ENCODE results near the gene SETD3.

The SETD3 gene

DNA sequence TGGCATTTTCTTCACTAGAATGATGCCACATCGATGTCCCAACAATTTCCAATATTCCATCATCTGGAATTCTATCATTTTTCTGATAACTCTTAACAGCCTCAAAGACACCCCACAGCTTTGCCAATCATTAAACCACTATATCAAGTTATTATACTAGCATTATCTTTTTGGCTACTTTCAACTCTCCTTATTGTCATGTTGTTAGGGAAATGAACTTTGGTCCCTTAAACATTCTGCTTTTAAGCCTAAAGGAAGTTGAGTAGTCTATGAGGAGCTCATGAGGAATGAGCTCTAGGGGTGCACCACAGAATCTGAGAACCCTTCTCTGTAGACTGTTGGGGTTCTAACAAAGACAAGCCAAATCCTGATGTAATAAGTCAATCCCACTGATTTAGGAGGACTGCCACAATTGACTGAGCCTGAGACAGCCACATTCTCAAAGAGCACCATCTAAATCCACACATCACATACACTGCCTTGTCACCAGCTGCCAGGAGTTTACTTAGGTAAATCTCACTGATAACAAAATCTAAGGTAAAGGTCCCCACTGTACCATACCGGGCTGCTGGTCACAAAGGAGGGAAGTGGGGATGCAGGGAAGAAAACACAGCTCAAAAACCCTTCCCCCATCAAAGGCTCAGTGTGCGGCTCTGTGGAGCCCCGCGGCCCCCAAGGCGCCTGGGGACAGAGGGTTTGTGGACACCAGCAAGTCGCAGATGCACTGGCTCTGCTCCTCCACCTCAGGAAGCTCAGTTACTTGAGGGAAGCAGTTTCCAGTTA, 58.2 kb downstream of the SETD3 start:
- no peak for DNase-seq (ENCODE audit: low read depth)

DNA sequence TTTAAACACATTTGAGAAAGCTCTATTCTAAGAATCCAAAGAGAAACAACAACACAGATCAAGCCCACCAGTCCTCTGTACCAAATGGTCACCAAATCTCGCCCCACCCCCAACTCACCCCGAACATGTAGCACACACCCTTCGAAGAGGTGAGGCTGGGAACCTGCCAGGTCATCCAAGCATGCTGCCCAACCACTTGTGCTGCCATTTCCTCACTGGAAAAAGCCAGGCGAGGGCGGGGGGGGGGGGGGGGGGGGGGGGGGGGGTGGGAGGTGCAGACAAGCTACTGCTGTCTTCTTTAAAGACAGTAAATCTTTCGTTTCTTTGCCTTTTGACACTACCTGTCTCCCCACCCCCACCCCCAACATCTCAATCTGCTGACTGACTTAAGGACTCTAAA, 59.9 kb downstream of the SETD3 start:
- no peak for DNase-seq (ENCODE audit: low read depth)

DNA sequence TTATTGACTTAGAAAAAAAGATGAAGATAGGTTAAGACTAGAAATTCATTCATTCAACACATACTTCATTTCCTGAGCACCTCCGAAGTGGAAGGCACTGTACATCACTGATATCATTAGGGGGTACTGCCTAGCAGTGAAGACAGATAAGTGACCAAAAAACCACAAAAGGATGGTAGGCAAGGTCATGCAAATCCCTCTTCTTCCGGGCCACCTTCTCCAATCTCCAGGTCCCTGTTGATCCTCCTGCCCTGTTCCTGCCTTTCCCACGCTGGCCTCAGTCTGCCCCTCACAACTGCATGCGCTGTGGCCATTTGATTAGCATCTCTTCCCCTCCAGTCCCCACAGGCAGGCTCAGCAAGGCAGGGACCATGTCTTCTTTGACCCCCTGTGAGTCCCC, 60.8 kb downstream of the SETD3 start:
- DNase-seq (ENCODE audit: low read depth): no peak

DNA sequence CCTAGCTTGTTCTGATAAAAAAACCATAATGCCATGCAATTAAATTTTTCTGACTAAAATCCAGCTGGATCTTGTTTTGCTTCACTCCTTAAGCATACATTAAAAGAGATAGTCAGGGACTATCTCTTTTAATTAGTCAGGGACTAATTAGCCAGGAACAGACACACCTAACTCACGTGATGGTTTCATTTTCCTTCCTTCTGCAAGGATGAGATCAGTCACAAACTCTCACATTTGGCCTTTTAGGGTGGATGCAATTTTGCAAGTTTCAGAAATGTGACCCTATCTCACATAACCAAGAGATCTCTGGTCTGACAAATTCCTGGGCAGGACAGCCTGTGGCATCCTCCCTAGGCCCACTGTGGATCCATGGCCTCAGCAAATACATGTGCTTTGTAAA, 62.4 kb downstream of the SETD3 start:
- DNase-seq (ENCODE audit: low read depth): no peak

DNA sequence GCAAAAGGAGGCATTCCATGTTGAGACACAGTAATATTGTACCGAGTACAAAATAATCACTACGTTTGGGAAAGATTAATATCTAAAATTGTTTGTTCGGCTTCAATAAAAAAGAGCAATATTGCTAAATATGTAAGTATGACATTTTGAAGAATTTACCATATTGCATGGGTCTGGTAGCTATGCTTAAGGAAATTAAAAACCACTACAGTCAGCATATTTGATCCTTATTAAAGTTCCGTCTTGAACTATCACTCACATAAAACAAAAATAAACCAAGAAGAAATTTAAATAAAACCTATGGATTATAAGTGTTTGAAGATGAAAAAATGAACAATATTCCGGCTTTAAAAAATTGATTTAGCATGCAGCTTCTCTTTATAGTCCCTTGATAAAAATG, 63.8 kb downstream of the SETD3 start:
- no peak for DNase-seq (ENCODE audit: low read depth)

DNA sequence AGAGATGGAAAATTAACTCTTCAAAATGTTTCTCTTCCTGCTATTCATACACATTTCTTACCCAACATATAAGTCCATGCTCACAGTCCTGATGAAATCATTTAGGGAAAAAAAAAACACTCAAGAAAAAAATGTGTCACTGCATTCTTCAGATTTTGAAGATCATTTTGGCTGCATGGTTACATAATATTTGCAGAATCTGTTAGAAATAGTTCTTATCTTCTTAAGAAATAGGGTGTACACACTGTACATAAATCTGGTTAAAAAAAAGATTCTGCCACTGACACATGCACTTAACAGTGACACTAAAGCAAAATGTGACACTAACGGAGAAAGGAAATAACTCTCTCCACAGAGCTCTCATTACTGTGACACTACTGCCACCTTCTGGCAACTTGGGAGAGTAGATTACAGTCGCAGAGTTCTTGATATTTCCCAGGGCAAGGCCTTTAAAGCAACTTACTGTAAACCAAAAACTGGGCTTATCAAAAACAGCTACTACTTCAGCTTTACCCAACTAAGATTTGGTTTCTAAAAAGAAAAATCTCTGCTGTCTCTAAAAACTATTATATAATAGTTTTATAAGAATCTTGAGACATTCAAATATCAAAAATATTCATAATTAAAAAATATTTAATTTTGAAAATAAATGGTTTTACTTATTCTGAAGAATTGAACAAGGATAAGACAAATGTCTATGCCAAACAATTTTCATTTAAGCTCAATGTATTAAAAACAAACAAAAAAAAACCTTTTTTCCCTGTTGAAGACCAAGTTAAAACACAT, 65.0 kb downstream of the SETD3 start:
- DNase-seq (ENCODE audit: low read depth): no peak

DNA sequence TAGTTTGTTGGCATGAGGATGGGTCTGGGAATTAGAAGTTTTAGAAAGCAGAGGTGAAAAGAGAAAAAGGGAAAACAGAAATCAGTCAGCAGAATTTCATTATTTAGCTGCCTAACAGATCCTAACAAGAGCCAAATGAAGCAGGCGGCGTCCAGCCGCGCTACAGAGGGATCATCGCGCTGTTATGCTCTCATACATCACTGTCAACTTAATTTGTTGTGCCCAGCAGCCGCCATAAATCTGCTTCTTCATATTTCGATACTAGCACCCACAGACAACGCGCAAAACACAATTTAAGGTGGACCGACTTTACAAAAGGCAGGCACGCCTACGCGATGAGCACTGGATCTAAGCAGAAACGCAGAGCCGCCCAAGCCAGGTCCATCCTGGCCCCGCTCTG, 66.7 kb downstream of the SETD3 start:
- DNase-seq (ENCODE audit: low read depth): no peak

DNA sequence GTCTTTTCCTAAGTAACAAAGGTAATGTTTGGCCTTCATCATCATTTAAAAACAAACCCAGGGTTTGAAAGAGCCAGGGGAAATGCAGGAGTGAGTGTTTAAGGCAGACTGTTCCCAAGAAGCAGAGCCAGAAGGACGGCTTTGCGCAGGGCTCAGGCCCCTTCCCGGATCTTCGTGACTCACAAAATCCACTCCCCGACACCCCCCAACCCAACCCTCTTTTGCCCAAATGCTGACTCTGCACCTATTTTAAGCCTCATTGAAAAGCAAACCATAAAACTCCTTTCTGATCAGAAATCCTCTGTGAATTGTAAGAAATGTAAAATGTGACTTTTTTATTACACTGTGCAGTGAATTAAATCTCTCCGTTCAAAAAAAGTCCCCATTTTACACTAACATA, 67.5 kb downstream of the SETD3 start:
- no peak for DNase-seq (ENCODE audit: low read depth)

DNA sequence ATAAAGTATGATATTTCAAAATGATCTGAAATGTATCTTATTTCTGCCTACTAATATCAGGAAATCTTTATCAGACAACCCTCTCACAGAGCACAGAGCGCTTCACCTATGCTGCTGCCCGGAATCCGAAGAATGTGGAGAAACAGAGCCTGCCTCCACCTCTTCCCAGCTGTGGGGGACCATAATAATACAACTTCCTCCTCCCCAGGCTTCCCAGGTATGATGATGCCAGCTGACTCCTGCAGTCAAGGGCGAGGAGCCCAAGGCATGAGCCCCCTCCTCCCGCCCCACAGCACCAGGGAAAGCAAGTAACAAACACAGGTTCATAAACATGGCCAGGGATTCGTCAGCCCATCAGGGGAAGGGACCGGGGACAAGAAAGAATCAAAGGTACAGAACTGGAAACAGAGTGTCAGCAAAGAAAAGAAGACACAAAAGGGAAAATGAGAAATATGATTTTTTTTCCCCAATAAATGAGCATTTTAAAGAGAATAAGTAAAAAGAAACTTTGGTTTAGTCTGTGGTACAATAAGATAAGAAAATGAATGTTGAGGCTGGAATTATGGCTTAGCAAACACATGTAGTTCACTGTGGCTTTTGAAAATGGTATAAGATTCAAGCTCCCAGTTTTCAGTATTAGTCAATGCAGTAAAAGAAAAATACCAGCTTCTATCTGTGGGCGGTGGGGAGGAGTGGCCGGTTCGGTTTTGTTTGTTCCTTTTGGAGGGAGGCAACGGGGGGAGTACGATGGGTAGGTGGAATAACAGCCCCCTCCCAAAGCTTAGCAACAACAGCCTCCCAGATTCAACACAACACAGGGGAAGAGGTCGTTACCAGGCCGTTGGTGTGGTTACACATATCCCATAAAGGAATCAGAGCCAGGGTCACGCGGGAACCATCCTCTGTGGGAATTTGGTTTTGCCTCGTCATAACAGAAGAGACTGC, 68.3 kb downstream of the SETD3 start:
- no peak for DNase-seq (ENCODE audit: low read depth)

DNA sequence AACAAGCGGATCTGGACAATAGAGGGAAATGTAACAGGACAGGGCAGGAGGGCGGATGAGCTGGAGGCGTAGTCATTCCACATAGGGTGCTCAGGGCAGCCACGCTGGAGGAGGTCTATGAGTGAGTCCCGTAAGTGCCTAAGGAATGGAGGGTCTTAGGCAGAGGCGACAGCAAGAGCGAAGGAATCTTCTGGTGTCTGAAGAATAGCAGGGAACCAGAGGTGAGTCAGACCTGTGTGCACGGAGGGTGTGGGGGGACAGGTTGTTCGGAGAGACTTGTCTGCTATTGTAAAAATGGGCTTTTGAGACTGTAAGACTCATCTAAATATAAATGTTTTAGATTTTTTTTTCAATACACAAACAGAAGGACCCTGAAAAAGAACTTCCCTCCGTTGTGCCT, 70.6 kb downstream of the SETD3 start:
- DNase-seq (ENCODE audit: low read depth): no peak

DNA sequence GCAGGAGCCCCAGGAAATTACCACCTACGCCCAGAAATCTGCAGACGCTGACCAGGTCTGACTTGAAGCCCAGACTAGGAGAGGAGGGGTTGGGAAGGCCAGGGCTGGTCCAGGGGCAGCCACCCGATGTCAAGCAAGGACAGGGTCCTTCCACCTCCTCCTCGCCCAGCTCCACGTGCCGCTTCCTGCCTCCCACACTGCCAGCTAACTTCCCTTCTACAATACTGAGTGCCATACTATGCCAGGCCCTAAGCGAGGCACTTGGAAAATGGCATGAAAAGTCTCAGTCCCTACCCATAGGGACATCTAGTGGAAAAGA, 71.7 kb downstream of the SETD3 start:
- DNase-seq (ENCODE audit: low read depth): no peak

DNA sequence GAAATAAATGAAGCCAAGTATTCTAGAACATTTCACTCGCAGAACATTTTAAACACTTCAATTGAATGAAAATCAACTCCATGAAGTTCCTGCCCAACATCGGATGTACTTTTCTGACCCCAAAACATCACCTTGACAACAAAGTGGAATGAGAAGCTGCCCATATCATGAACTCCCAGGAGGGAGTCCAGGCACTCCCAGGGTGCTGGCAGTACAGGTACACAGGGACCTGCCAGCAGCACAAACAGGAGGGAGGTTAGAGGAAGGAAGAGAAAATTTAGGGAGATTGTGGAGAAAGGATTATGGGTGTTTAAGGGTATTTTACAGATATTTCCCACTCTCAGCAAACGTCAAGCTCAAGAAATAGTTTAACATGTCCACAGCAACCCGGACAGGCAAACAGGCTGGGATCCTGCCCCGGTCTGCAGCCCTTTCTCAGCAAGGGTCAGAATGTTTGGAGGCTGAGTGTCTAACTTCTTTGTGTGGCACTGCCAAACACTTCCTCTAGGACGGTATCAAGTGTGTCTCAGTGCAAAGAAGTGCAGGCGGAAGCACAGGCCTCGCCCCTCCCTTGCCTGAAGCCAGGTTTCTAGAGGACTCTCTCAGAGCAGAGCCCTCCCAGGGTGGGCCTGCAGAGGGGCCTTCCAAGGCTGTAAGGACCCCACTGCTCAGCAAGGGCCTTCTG, 72.2 kb downstream of the SETD3 start:
- no peak for DNase-seq (ENCODE audit: low read depth)

DNA sequence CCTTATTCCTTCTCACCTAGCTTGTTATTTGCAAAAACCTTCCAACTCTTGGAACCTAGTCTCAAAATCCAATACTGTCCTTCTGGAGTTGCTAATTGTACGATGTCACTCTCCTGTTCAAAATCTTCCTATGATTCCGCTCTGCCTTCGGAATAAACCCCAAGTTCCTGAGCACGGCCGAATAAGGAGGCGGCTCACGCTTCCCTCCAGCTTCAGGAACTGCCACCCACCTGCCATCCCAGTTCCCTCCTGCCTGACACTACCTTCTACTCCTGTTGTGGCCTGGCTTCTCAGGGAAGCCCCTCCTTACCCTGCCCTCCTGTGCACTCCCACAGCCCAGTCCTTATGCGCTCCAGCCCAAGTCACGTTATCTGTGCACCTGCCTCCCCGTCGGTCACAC, 73.2 kb downstream of the SETD3 start:
- DNase-seq (ENCODE audit: low read depth): no peak

DNA sequence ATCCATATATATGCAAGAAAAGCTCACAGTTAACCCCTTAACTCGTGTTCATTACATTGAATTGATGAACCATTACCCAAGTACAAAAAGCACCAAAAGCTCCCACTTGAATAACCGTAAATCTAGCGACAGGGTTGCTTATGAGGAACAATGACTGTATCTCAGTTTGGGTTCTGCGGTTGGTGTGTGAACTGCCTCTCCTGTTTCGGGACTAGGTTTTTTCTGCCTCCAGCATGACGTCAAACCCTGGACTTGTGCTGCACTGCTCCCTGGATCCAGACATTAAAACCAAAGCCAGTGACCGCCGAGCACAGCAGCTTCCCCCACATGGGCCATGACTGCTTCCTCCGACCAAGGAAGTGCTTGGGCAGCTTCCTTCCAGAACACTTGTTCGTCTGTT, 77.7 kb downstream of the SETD3 start:
- DNase-seq (ENCODE audit: low read depth): no peak

DNA sequence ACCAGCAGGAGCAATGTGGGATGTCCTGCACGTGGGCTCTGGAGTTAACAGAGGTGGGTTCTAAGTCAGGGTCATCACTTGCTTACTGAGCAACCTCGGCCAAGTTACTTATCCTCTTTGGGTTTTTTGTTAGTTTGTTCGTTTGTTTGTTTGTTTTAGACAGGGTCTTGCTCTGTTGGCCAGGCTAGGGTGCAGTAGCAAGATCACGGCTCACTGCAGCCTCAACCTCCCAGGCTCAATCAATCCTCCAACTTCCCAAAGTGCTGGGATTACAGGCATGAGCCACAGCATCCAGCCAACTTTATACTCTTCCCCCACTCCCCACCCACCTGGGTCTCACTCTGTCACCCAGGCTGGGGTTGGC, 78.4 kb downstream of the SETD3 start:
- no peak for DNase-seq (ENCODE audit: low read depth)

DNA sequence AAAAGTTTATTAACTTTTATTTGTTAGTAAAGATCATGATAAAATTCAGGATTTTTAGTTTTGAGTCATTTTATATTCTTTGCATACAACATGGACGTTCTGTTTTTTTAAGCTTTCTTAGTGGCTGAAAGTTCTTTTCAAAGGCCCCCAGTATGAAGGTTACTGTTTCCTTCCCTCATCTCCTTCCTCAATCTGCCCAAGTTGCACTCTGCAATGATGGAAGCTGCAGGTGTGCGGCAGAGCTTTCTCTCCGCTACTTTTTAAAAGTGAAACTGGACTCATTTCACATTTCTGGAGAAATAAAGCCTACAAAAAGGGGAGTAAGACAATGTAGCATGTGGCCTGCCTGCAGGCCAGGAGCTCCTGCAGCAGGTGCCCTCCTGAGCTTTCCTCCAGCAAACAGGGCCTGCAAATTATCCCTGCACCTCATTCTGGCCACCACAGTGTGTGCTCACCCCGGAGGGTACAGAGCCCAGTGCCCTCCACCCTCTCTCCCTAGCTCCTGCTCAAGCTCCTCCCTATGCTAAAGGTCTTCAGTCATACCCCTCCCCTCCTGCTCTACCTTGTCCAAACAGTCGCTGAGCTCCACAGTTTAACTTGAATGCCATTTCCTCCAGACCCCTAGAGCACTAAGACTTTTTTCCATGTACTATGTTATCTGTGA, 78.9 kb downstream of the SETD3 start:
- no peak for DNase-seq (ENCODE audit: low read depth)

DNA sequence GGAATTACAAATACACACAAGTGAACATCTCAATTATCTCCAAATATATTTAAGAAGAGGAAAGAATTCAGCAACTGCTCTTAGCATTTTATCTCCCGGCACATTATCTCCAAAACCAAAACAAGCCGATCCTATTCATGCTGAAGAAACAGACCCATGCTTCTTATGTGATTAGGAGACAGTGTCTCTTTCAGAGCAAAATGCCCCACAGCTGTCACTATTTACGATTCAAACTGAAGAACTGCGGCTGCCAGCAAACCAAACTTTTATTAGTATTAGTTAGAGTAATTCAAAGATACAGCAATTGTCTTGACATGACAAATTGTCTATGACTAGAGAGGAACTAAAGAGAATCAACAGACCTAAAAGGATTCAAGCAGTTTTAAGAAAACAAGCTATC, 79.4 kb downstream of the SETD3 start:
- DNase-seq (ENCODE audit: low read depth): no peak

DNA sequence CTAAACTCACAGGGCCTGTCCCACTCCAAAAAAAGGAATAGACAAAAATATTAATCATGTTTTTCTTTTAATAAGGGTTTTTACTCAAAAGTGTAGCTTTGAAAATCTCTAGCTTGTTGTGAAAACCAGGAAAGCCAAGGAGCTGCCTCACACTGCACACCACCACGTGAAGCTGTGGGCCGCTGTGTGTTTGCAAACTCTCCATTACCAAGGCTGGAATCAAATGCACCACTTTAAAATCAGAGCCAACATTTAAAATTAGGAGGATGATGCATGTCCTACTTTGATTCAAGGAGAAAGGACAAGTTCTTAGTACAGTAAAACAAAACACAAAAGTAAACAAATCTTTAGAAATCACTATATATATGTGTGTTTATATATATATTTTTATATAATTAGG, 83.0 kb downstream of the SETD3 start:
- no peak for DNase-seq (ENCODE audit: low read depth)

DNA sequence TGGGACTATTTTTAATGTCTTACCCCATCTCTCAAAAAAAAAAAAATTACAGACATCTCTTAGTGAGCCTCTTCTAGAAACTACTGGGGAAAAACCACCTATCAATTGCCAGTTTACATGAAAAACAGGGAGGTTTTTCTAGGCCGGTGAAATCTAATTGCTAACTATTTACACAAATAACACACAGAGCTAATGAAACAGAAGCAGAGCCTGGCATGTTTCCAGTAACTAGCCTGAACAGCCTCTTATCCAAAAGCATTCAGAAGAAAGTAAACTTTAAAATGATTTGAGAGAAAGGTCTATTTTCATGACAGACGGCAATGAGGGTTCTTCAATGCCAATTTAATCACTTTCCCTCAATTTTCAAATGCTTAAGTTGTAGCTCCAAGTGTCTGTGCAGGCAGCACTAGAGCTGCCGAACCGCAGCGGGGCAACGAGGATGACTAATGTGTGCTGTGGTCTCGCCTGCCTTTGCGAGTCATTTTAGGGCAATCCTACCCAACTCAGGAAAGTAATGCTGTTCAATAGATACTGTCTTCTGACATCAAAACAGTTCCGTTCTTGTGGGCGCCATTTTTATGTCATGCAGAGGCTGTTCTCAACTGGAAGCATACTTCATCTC, 84.6 kb downstream of the SETD3 start:
- DNase-seq (ENCODE audit: low read depth): no peak

DNA sequence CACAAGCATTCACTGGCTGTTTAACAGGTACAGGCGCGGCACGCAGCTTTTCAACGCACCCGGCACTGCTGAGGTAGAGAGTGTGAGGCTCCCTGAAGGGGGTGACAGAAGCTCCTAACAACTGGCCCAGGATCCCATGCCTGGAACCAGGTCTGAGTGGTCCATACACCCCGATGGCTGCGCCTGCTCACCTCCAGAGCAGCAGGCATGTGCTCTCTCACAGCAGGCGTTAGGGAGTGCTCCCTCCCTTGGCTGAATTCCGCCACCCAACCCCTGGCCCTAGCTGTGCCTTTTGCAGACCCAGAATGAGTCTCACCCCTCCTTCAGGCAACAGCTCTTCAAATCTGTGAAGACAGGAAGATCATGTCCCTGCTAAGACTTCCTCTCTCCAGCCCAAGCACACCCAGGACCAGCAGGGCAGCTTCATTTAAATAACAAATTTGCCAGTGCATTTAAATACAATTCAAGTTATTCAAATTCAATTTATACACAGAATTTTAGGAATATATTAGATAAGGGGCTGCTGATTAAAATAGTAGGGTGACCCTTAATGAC, 86.0 kb downstream of the SETD3 start:
- DNase-seq (ENCODE audit: low read depth): no peak
